ENCODE measurements around the gene TSPAN9.

TSPAN9 gene

GRCh38 chr12:3107954-3108353 is 30.8 kb downstream of the TSPAN9 start:
- H3K36me3 ChIP-seq (ENCODE audit: insufficient read depth, low read depth, low read length), result no peaks in the 10 kb centered on the region
- H3K27me3 ChIP-seq (ENCODE audit: insufficient read depth, low read length), result no peaks in the 10 kb centered on the region
- H3K27ac ChIP-seq (ENCODE audit: low read length), result no peak overlapping the region
- H3K9ac ChIP-seq (ENCODE audit: low read depth, low read length), result no peak overlapping the region
- no peaks in the 10 kb centered on the region for H3K9me3 ChIP-seq (ENCODE audit: insufficient read depth, low read depth, low read length)
- peaks cover 4% of the 10 kb centered on the region; the same call in 1 of the 2 replicates for H3K4me1 ChIP-seq (ENCODE audit: insufficient read depth, low read length)
- H3K4me3 ChIP-seq (ENCODE audit: low read length), result no peak overlapping the region

- no peaks in the 10 kb centered on the region for H3K9me3 ChIP-seq (ENCODE audit: insufficient read depth, low read depth, low read length)
- no peaks in the 10 kb centered on the region for H3K27me3 ChIP-seq (ENCODE audit: insufficient read depth, low read length)
- no peak overlapping the region for H3K27ac ChIP-seq (ENCODE audit: low read length)
- H3K4me3 ChIP-seq (ENCODE audit: low read length), result no peak overlapping the region
- no peak overlapping the region for H3K9ac ChIP-seq (ENCODE audit: low read depth, low read length)
- H3K4me1 ChIP-seq (ENCODE audit: insufficient read depth, low read length), result peaks cover 4% of the 10 kb centered on the region; the same call in 1 of the 2 replicates
- no peaks in the 10 kb centered on the region for H3K36me3 ChIP-seq (ENCODE audit: insufficient read depth, low read depth, low read length)
Observed at GRCh38 chr12:3110578-3110977, 33.4 kb downstream of the TSPAN9 start.

- no peaks in the 10 kb centered on the region for H3K4me1 ChIP-seq (ENCODE audit: insufficient read depth, low read length)
- H3K27ac ChIP-seq (ENCODE audit: low read length), result no peak overlapping the region
- no peaks in the 10 kb centered on the region for H3K9me3 ChIP-seq (ENCODE audit: insufficient read depth, low read depth, low read length)
- H3K4me3 ChIP-seq (ENCODE audit: low read length), result no peak overlapping the region
- no peaks in the 10 kb centered on the region for H3K36me3 ChIP-seq (ENCODE audit: insufficient read depth, low read depth, low read length)
- H3K9ac ChIP-seq (ENCODE audit: low read depth, low read length), result no peak overlapping the region
- no peaks in the 10 kb centered on the region for H3K27me3 ChIP-seq (ENCODE audit: insufficient read depth, low read length)
Observed at GRCh38 chr12:3113671-3114325, 36.6 kb downstream of the TSPAN9 start.

- H3K27ac ChIP-seq (ENCODE audit: low read length), result no peak overlapping the region
- no peaks in the 10 kb centered on the region for H3K27me3 ChIP-seq (ENCODE audit: insufficient read depth, low read length)
- H3K4me1 ChIP-seq (ENCODE audit: insufficient read depth, low read length), result no peaks in the 10 kb centered on the region
- H3K36me3 ChIP-seq (ENCODE audit: insufficient read depth, low read depth, low read length), result no peaks in the 10 kb centered on the region
- H3K9ac ChIP-seq (ENCODE audit: low read depth, low read length), result no peak overlapping the region
- no peak overlapping the region for H3K4me3 ChIP-seq (ENCODE audit: low read length)
- H3K9me3 ChIP-seq (ENCODE audit: insufficient read depth, low read depth, low read length), result no peaks in the 10 kb centered on the region
Observed at GRCh38 chr12:3114671-3115070, 37.5 kb downstream of the TSPAN9 start.

- no peak overlapping the region for H3K9ac ChIP-seq (ENCODE audit: low read depth, low read length)
- H3K4me1 ChIP-seq (ENCODE audit: insufficient read depth, low read length), result no peaks in the 10 kb centered on the region
- H3K9me3 ChIP-seq (ENCODE audit: insufficient read depth, low read depth, low read length), result no peaks in the 10 kb centered on the region
- no peaks in the 10 kb centered on the region for H3K27me3 ChIP-seq (ENCODE audit: insufficient read depth, low read length)
- no peak overlapping the region for H3K4me3 ChIP-seq (ENCODE audit: low read length)
- no peak overlapping the region for H3K27ac ChIP-seq (ENCODE audit: low read length)
- H3K36me3 ChIP-seq (ENCODE audit: insufficient read depth, low read depth, low read length), result no peaks in the 10 kb centered on the region
Observed at GRCh38 chr12:3115078-3115477, 37.9 kb downstream of the TSPAN9 start.

GRCh38 chr12:3116106-3116844 is 39.1 kb downstream of the TSPAN9 start:
- H3K27ac ChIP-seq (ENCODE audit: low read length), result no peak overlapping the region
- no peak overlapping the region for H3K4me3 ChIP-seq (ENCODE audit: low read length)
- H3K36me3 ChIP-seq (ENCODE audit: insufficient read depth, low read depth, low read length), result no peaks in the 10 kb centered on the region
- no peaks in the 10 kb centered on the region for H3K27me3 ChIP-seq (ENCODE audit: insufficient read depth, low read length)
- no peak overlapping the region for H3K9ac ChIP-seq (ENCODE audit: low read depth, low read length)
- no peaks in the 10 kb centered on the region for H3K9me3 ChIP-seq (ENCODE audit: insufficient read depth, low read depth, low read length)
- H3K4me1 ChIP-seq (ENCODE audit: insufficient read depth, low read length), result no peaks in the 10 kb centered on the region

GRCh38 chr12:3117144-3117581 is 40.0 kb downstream of the TSPAN9 start:
- Histone ChIP-seq H3K9ac (ENCODE audit: low read depth, low read length) (no peak overlapping the region), H3K27ac (ENCODE audit: low read length) (no peak overlapping the region), H3K4me3 (ENCODE audit: low read length) (no peak overlapping the region), H3K9me3 (ENCODE audit: insufficient read depth, low read depth, low read length) (no peaks in the 10 kb centered on the region), H3K4me1 (ENCODE audit: insufficient read depth, low read length) (no peaks in the 10 kb centered on the region), H3K36me3 (ENCODE audit: insufficient read depth, low read depth, low read length) (no peaks in the 10 kb centered on the region), H3K27me3 (ENCODE audit: insufficient read depth, low read length) (no peaks in the 10 kb centered on the region)

GRCh38 chr12:3117591-3118015 is 40.4 kb downstream of the TSPAN9 start:
- Histone ChIP-seq H3K9me3 (ENCODE audit: insufficient read depth, low read depth, low read length) (no peaks in the 10 kb centered on the region), H3K27ac (ENCODE audit: low read length) (no peak overlapping the region), H3K9ac (ENCODE audit: low read depth, low read length) (no peak overlapping the region), H3K27me3 (ENCODE audit: insufficient read depth, low read length) (no peaks in the 10 kb centered on the region), H3K4me3 (ENCODE audit: low read length) (no peak overlapping the region), H3K4me1 (ENCODE audit: insufficient read depth, low read length) (peaks cover 4% of the 10 kb centered on the region), H3K36me3 (ENCODE audit: insufficient read depth, low read depth, low read length) (no peaks in the 10 kb centered on the region)

GRCh38 chr12:3119192-3119755 is 42.1 kb downstream of the TSPAN9 start:
- no peak overlapping the region for H3K4me3 ChIP-seq (ENCODE audit: low read length)
- peaks cover 8% of the 10 kb centered on the region for H3K4me1 ChIP-seq (ENCODE audit: insufficient read depth, low read length)
- H3K27me3 ChIP-seq (ENCODE audit: insufficient read depth, low read length), result no peaks in the 10 kb centered on the region

GRCh38 chr12:3119756-3120601 is 42.8 kb downstream of the TSPAN9 start:
- Histone ChIP-seq H3K27me3 (ENCODE audit: insufficient read depth, low read length) (no peaks in the 10 kb centered on the region), H3K4me1 (ENCODE audit: insufficient read depth, low read length) (peaks cover 8% of the 10 kb centered on the region), H3K9me3 (ENCODE audit: insufficient read depth, low read depth, low read length) (no peaks in the 10 kb centered on the region), H3K4me3 (ENCODE audit: low read length) (no peak overlapping the region), H3K9ac (ENCODE audit: low read depth, low read length) (no peak overlapping the region), H3K27ac (ENCODE audit: low read length) (no peak overlapping the region), H3K36me3 (ENCODE audit: insufficient read depth, low read depth, low read length) (no peaks in the 10 kb centered on the region)

More at GRCh38 chr12:3119192-3119755, 42.1 kb downstream of the TSPAN9 start:
- no peak overlapping the region for H3K27ac ChIP-seq (ENCODE audit: low read length)
- H3K9me3 ChIP-seq (ENCODE audit: insufficient read depth, low read depth, low read length), result no peaks in the 10 kb centered on the region
- no peak overlapping the region for H3K9ac ChIP-seq (ENCODE audit: low read depth, low read length)
- no peaks in the 10 kb centered on the region for H3K36me3 ChIP-seq (ENCODE audit: insufficient read depth, low read depth, low read length)

GRCh38 chr12:3120701-3121100 is 43.5 kb downstream of the TSPAN9 start:
- Histone ChIP-seq H3K27me3 (ENCODE audit: insufficient read depth, low read length) (no peaks in the 10 kb centered on the region), H3K9me3 (ENCODE audit: insufficient read depth, low read depth, low read length) (no peaks in the 10 kb centered on the region), H3K27ac (ENCODE audit: low read length) (no peak overlapping the region), H3K4me3 (ENCODE audit: low read length) (no peak overlapping the region), H3K36me3 (ENCODE audit: insufficient read depth, low read depth, low read length) (no peaks in the 10 kb centered on the region), H3K9ac (ENCODE audit: low read depth, low read length) (no peak overlapping the region), H3K4me1 (ENCODE audit: insufficient read depth, low read length) (peaks cover 8% of the 10 kb centered on the region)
